Measurements from ENCODE around the gene SLC27A3. TPM values are rescaled to one million over a fixed set of nuclear protein-coding genes. Genes with fewer than 3 reads are reported as not detected.

Gene SLC27A3
- total and polyA plus RNA-seq, 2 of the 8 experiments (the other 6 are each of a cell fraction or from before 2014, with no cell fraction given): 39.1 to 40.1 TPM

DNA sequence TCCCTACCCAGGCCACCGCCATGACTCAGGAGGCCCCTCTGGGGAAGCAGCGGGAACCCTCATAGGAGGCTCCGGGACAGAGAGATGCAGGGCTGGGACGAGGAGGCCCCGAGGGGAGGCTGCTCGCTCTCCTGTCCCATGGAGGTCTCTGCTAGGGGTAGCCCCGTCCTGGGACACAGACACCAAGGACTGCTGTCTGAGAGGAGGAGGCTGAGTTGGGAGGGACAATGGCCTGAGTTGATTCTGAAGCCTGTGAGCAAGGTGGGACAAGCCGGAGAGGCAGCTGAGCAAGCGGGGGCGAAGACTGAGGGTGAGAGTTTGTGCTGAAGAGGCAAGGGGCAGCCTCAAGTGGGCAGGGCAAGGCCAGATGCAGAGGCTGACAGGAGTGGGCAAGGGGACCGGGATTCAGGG is 17.4 kb downstream of the SLC27A3 start:
- H3K9ac ChIP-seq (replicated peaks in 1 of 4; ENCODE audit: extremely low read depth in 1 of 4, low read depth in 3 of 4, low read length in 3 of 4): no peak overlapping the region
- H3K27ac ChIP-seq (ENCODE audit: low read depth, low read length): no peak overlapping the region
- peaks cover 6 to 32% (median 22%) of the 10 kb centered on the region in 4 experiments for H3K4me1 ChIP-seq (replicated peaks in 1 of 4; ENCODE audit: control insufficient read depth in 3 of 4, insufficient read depth in 4 of 4, low read length in 3 of 4)
- CTCF ChIA-PET (ENCODE audit: partially characterized antibody): interaction anchor here (0.8 to 2.1 kb wide), 4 partner anchors 11 to 120 kb away, joined by 3 to 11 read pairs (median 3); no protein-coding TSS in a partner anchor
- H3K23me2 ChIP-seq (ENCODE audit: low read depth, low read length): no peaks in the 10 kb centered on the region; the same call in 1 of the 2 replicates
- no peaks in the 10 kb centered on the region for H3K79me1 ChIP-seq (ENCODE audit: low read depth, low read length)
- H3K23ac ChIP-seq (ENCODE audit: insufficient read length): no peak overlapping the region
- WGBS, 2 experiments (ENCODE audit: extremely low coverage in 1 of 2, insufficient coverage in 1 of 2, insufficient read length in 1 of 2, insufficient replicate concordance in 2 of 2, low coverage in 1 of 2, low lambda C conversion rate in 2 of 2, missing lambda C conversion rate in 1 of 2): 76% methylated on average over 11 of the region's 11 CpGs; no CpG with 5 or more reads in 1 of the 2 experiments
- no peak overlapping the region for H3K14ac ChIP-seq (ENCODE audit: insufficient read length)
- no peak overlapping the region for H2BK120ac ChIP-seq (replicated peaks; ENCODE audit: low read depth, low read length)
- FAIRE-seq (no peak), DNase-seq (ENCODE audit: low read depth in 1 of 2, low spot score in 2 of 2) (no peak)
- H3K36me3 ChIP-seq (ENCODE audit: control insufficient read depth in 2 of 4, insufficient read depth in 4 of 4, low read length in 3 of 4): no peaks in the 10 kb centered on the region
- no peak overlapping the region; the same call in 1 of the 2 replicates for H3K18ac ChIP-seq (ENCODE audit: extremely low read depth, low read length)
- H4K5ac ChIP-seq (ENCODE audit: insufficient read length, low read depth, low read length): no peak overlapping the region
- no peak overlapping the region for H2AFZ ChIP-seq (ENCODE audit: low read length)
- peak overlapping the region; percentile 72 for H4K91ac ChIP-seq (replicated peaks; ENCODE audit: insufficient read length, low read length)
- H3K56ac ChIP-seq (replicated peaks; ENCODE audit: insufficient read length, low read depth, low read length): no peak overlapping the region
- peak overlapping the region; percentile 31; the same call in 1 of the 2 replicates for H2BK15ac ChIP-seq (ENCODE audit: low read length)
- no peak overlapping the region for H3K4me3 ChIP-seq (ENCODE audit: extremely low read depth in 1 of 4, insufficient read depth in 2 of 4, low read depth in 3 of 4, low read length in 4 of 4)
- H3K79me2 ChIP-seq (ENCODE audit: control insufficient read depth in 1 of 2, insufficient read depth in 2 of 2, low read length in 2 of 2): no peaks in the 10 kb centered on the region
- peak overlapping the region; percentile 34 for H3K4ac ChIP-seq (replicated peaks; ENCODE audit: insufficient read length, low read depth, low read length)
- H2AK5ac ChIP-seq (ENCODE audit: low read depth, low read length): no peak overlapping the region; the same call in 1 of the 2 replicates
- H3K27me3 ChIP-seq (replicated peaks in 1 of 4; ENCODE audit: control insufficient read depth in 3 of 4, extremely low read depth in 1 of 4, insufficient read depth in 3 of 4, low read length in 3 of 4): no peaks in the 10 kb centered on the region; a peak in 1 of 7 replicates
- peak overlapping the region; percentile 71; the same call in 1 of the 2 replicates for H2BK5ac ChIP-seq (ENCODE audit: low read depth, low read length)
- no peak overlapping the region for H4K8ac ChIP-seq (ENCODE audit: extremely low read depth, insufficient read depth, low read length)
- peaks cover 0 to 4% of the 10 kb centered on the region in 2 experiments for H4K20me1 ChIP-seq (replicated peaks in 1 of 2; ENCODE audit: control insufficient read depth in 1 of 2, insufficient read depth in 2 of 2, low read length in 2 of 2)
- no peaks in the 10 kb centered on the region for H3K9me3 ChIP-seq (ENCODE audit: insufficient read depth in 2 of 2, low read depth in 1 of 2, low read length in 1 of 2)
- peak overlapping the region; percentile 90; the same call in 1 of the 2 replicates for H2BK20ac ChIP-seq (ENCODE audit: low read length)
- POLR2A ChIA-PET (ENCODE audit: partially characterized antibody): interaction anchor here (0.9 to 15.1 kb wide), 7 partner anchors 12 to 200 kb away, joined by 3 to 153 read pairs (median 5); partner anchors contain the start of genes GATAD2B, RPS27 and SLC27A3
- peak overlapping the region; percentile 77; the same call in 1 of the 2 replicates for H2BK12ac ChIP-seq (ENCODE audit: low read depth, low read length)
- peak overlapping the region; percentile 60 to 61; a peak in 1 of 4 replicates for H3K4me2 ChIP-seq (ENCODE audit: insufficient read depth in 1 of 2, low read depth in 2 of 2, low read length in 2 of 2)
- TF ChIP-seq CHD1 (IDR thresholded peaks at IDR 0.05; ENCODE audit: low read depth, low read length) (no peak), CREB1 (IDR thresholded peaks at IDR 0.05) (no peak), POU5F1 (IDR thresholded peaks at IDR 0.05; ENCODE audit: low read depth, low read length) (no peak), SAP30 (IDR thresholded peaks at IDR 0.05; ENCODE audit: insufficient read depth, insufficient replicate concordance, low read length) (no peak), HDAC2 (IDR thresholded peaks at IDR 0.05; ENCODE audit: borderline replicate concordance in 1 of 2, low read depth in 2 of 2, low read length in 2 of 2) (no peak)

Data from H1 (cell line).